Measurements from ENCODE around the gene GRAMD1A. TPM values are rescaled to one million over a fixed set of nuclear protein-coding genes. Genes with fewer than 3 reads are reported as not detected.

GRAMD1A gene
- total and polyA plus RNA-seq, 9 of the 15 experiments (the other 6 are each of a cell fraction or from before 2014, with no cell fraction given) = 1.4 to 63.8 (median 38.5) TPM

DNA sequence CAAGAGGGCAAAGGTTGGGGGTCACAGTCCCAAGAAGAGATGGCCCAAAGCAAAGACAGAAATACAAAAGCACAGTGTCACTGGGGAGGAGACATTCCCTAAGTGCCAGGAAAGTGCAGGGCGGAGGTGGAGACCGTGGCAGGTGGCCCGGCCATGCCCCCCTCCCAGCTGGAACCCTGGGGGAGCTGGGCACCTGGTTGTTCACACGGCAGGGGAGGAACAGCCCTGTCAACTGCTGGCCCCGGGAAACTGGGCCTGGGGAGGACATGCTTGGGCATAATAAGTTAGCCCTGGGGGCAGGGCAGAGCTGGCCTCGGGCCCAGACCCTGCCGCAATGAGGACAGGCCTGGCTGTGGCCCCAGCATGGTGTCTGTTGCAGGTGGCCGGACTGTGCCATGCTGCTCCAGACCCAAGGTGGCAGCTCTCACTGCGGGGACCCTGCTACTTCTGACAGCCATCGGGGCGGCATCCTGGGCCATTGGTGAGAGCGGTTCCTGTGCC lies 48.8 kb downstream of the GRAMD1A start:
- Histone ChIP-seq H3K27ac (ENCODE audit: extremely low read depth, low read depth, low read length) (no peak overlapping the region), H3K9ac (ENCODE audit: insufficient read depth in 1 of 2, low read depth in 2 of 2, low read length in 2 of 2) (no peak overlapping the region; a peak in 1 of 4 replicates), H3K79me2 (ENCODE audit: control insufficient read depth, insufficient read depth, low read length) (no peaks in the 10 kb centered on the region), H2AFZ (ENCODE audit: low read depth, low read length) (no peak overlapping the region), H3K4me1 (replicated peaks in 1 of 2; ENCODE audit: control insufficient read depth in 2 of 2, insufficient read depth in 2 of 2, low read length in 2 of 2) (peaks cover 0 to 10% of the 10 kb centered on the region in 2 experiments; a peak in 2 of 5 replicates), H4K20me1 (replicated peaks; ENCODE audit: control insufficient read depth, insufficient read depth, low read length) (no peaks in the 10 kb centered on the region), H3K4me2 (ENCODE audit: insufficient read depth, low read length) (no peak overlapping the region), H3K9me3 (replicated peaks; ENCODE audit: control insufficient read depth, insufficient read depth, low read depth, low read length) (no peaks in the 10 kb centered on the region), H3K36me3 (ENCODE audit: control insufficient read depth, insufficient read depth, low read length) (no peaks in the 10 kb centered on the region), H3K27me3 (ENCODE audit: control insufficient read depth in 2 of 2, insufficient read depth in 2 of 2, low read length in 2 of 2) (0 out of 5 replicates have a peak, but pooled peaks cover 0 to 4% of the 10 kb centered on the region in 2 experiments), H3K4me3 (no peak overlapping the region), H3K9me1 (ENCODE audit: control insufficient read depth, insufficient read depth, low read length) (no peaks in the 10 kb centered on the region)
- ATAC-seq (no peak), FAIRE-seq (no peak), DNase-seq (ENCODE audit: extremely low read depth in 1 of 4, low spot score in 3 of 4) (no peak)
- TF ChIP-seq ETV1 (tag; conservative IDR thresholded peaks at IDR 0.05; ENCODE audit: low read depth) = no peak
- no peak for TF ChIP-seq DACH1 (IDR thresholded peaks at IDR 0.05; ENCODE audit: partially characterized antibody)
- no peak for TF ChIP-seq ZKSCAN3 (CRISPR knock-in tag; IDR thresholded peaks at IDR 0.05)
- TF ChIP-seq SUPT5H (IDR thresholded peaks at IDR 0.05) = no peak
- no peak for TF ChIP-seq ZNF695 (CRISPR knock-in tag; IDR thresholded peaks at IDR 0.05)
- TF ChIP-seq MCM3 (IDR thresholded peaks at IDR 0.05) = no peak
- TF ChIP-seq SMAD4 (CRISPR knock-in tag; conservative IDR thresholded peaks at IDR 0.05) = no peak
- no peak for TF ChIP-seq FOXK1 (CRISPR knock-in tag; IDR thresholded peaks at IDR 0.05; ENCODE audit: borderline replicate concordance)
- POLR2A ChIA-PET = interaction anchor here (0.7 to 1.2 kb wide), 2 partner anchors 18 kb away, joined by 3 to 4 read pairs; no protein-coding TSS in a partner anchor
- in situ Hi-C loops (cut with MboI) (no loop called here), intact Hi-C loops (cut with micrococcal nuclease) (loop anchor here (1.0 to 10.0 kb wide), 2 partner anchors 19 to 46 kb away; no protein-coding TSS in a partner anchor)
- BruUV-seq (replicated peaks) = no TSS peak
- CTCF ChIA-PET (ENCODE audit: low intra/inter-chr PET ratio) = no interaction called here
- WGBS (ENCODE audit: insufficient coverage, low coverage, missing lambda C conversion rate) = 25% methylated on average over 9 of the region's 12 CpGs
